Stimulated activated CD8-positive, alpha-beta memory T cell treated with anti-CD3 and anti-CD28 coated beads, Interleukin-2, amount 100 ng/mL, for 48 hours (primary cell): ENCODE data around the gene CSNK1A1.
"Not testable (repeated sequence)": the region's sequence is repeated elsewhere in the genome, so short reads cannot be mapped to it uniquely, and the experiment has no call there.

Source experiments
- DNase-seq, 2 donors: peaks; one replicate each; pipeline ENCODE4 v3.0.0-alpha.2; 2020; ENCODE audit warnings: low read depth in 2 of 2

The CSNK1A1 gene

DNA sequence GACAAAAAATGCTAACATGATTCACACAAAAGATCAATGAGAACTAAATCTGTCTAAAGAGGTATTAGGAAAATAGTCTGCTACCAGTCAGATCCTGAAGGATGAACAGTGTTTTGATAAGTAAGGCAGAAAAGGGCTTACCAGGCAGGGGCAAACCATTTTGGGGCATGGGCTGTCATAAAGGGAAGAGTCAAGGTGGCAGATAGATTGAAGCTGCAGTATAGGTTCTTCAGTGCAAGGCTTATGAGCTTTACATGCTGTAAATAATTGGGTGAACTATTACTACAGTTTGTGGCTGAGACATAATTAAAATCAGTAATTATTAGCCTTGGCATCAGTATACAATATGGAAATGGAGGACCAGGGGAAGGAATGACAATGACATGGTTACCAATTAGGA lies 21.8 kb downstream of the CSNK1A1 start:
- DNase-seq: no peak

DNA sequence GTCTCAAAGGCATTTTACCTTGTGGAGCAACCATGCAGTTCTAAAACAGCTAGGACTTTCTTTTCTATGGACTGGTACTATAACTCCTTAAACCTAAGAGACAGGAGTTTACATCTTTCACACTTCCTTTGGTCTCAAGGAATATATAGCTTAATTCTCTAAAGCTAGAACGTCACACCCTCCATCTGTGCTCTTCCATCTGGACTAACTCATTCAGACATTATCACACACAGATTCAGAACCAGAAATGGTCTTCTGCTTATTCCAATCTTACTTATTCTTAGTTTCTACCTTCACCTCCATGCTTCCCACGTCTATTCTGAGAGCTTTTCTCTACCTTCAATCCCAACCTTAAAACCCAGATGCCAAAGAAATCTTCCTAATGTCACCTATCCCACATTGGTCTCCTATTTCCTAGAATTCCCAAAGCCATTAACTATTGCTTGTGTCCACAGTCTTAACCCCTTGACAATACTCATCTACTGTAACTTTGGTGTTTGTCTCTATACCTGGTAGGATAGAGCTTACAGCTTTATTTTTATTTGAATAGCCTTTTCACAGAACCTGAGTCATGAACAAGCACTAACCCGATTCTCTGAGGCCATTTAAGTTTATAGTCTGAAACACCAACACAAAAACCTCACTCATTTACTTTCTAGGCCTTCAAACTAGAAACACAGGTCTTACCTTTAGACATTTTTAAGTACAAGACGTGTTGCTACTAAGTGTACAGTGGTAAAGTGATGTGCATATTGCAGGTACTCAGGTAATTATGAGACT lies 22.8 kb downstream of the CSNK1A1 start:
- no peak for DNase-seq

DNA sequence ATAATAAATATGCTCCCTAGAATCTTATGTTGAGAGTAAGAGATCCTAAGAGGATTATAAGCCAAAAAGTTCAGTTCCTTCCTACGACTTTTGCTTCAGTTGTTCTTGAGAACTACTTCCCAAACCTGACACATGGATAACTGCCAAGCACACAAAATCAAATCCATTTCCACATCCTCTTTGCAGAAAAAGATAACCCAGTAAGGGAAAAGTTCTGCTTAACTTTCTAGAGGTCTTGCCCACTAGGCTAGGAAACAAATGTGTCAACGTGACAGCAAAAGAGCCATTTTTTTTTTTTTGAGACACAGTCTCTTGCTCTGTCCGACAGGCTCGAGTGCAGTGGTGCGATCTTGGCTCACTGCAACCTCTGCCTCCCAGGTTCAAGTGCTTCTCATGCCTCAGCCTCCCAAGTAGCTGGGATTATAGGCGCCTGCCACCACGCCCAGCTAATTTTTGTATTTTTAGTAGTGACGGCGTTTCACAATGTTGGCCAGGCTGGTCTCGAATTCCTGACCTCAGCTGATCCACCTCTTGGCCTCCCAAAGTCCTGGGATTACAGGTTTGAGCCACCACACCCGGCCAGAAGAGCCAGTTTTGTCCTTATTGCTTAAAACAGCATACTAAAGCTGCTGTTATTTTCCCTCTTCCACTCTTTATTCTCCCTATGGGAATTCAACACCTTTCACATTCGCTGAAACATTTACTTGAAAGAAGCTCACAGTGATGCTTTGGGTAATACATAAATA lies 24.2 kb downstream of the CSNK1A1 start:
- DNase-seq: no peak

GRCh38 chr5:149521739-149522685 lies 29.2 kb downstream of the CSNK1A1 start:
- DNase-seq: no peak

DNA sequence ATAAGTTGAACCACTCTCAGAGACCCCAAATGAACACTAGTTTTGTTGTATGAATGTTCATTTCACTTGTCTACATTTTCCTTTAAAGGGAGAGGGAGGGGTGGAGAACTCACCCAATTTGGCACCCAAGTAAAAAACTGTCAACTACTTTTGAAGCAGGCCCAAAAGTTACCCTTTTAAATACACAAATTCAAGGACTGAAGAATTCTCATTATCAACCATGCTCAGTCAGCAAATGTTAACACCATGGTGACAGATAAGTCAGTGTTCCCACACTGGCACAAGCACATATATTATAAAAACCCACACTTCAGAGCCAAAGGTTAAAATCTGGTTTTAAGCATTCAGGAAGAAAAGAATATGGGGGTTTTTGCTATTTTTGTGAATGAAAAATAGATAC lies 31.6 kb downstream of the CSNK1A1 start:
- DNase-seq: no peak

GRCh38 chr5:149518620-149519019 lies 32.6 kb downstream of the CSNK1A1 start:
- no peak for DNase-seq

GRCh38 chr5:149517461-149518122 lies 33.6 kb downstream of the CSNK1A1 start:
- no peak for DNase-seq

- DNase-seq: no peak
These were observed 36.7 kb downstream of the CSNK1A1 start for GRCh38 chr5:149514512-149514911.

DNA sequence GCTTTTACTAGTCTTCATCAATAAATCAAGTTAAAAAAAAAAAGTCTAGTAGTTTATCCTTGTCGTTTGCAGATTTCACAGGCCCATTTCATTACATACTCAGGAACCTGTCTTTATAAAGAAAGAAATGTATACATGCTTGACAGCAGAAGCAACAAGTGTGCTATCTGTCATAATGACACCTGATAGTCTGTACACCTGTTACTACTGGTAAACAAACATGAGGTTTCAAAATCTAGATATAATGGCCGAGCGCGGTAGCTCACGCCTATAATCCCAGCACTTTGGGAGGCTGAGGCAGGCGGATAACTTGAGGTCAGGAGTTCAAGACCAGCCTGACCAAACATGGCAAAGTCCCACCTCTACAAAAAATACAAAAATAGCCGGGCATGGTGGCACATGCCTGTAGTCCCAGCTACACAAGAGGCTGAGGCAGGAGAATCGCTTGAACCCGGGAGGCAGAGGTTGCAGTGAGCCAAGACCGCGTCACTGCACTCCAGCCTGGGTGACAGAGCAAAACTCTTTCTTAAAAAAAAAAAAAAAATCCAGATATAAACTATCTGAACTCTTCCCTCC lies 37.8 kb downstream of the CSNK1A1 start:
- not testable (repeated sequence) for DNase-seq

GRCh38 chr5:149510136-149510535 lies 41.1 kb downstream of the CSNK1A1 start:
- no peak for DNase-seq

DNA sequence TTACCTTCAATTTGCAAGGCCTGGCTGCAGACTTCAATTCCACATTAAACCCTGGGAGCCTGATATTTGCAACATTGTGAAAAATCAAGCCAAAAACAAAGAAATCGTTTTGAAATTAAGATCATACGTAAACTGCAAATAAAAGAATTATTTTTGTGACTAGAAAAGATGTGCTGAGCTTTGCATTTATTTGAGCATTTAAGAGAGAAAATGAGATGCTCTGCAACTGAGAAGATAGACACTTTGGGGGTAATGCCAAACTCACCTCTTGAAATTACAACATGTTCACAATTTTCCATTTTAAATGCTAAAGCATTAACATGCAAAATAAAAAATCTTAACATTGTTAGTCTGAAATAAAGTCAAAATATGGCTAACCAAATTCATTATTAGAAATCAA lies 46.6 kb downstream of the CSNK1A1 start:
- DNase-seq: no peak

DNA sequence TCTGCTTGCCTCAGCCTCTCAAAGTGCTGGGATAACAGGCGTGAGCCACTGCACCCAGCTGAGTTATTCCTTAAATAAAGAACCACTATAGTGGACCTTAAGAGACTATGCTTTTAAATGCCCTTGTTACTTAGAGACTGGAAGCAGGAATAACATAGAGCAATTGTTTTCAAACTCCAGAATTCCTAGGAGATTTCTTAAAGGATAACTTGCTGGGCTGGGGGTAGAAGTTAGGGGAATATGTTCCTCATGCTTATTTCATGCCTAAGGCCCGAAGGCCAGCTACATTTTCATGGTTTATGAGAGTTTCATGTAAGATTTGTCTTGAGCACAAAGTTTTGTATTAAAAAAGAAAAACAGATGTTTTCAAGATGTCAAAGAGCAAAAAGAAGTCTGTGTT lies 48.2 kb downstream of the CSNK1A1 start:
- DNase-seq: no peak

DNA sequence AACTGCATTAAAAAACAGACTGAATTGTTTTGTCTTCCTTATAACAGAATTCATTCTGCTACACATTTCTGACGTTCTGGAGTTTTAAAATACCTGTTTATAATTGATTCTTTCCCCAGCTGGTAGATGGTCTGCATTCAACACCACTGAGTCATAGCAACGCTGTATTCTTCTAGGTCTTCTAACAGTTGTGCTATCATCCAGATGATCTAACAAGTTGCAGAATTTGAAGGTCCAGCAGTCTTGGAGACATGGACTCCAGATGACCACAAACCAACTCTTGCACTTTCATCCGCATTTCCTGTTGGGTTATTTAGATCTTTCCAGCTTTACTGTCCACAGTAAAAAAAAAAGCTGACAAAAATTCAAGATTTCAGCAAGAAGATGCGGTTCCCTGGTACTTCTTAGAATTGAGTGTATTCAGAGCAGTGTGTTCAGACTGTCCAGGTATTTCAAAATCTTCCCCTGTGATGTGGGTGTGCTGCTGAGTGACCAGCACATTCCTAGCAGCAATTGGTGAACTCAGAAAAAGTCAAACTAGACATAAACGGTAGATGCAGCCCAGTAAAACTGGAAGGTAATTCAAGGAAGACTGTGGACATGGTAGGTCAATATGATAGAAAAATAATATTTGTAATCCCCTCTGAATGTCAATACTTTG lies 50.2 kb downstream of the CSNK1A1 start:
- DNase-seq: no peak

- no peak for DNase-seq
These were observed 52.4 kb downstream of the CSNK1A1 start for GRCh38 chr5:149498724-149499336.

DNA sequence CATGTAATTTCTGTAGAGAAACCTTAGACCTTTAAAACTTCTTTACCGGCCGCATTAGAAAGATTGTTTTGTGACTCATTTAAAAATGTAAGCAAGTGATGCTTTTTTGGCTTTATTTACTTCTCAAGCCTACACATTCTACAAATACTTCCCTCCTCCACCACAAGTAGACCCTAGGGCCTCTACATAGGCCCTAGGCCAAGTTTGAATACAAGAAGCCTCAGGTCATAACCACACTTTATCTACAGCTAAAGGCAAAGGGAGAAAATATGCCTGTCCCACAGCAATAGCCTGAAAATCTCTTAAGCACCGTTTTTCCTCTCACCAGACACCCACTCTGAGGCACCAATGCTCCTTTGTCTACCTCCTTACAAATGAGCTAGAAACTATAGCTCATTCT lies 53.9 kb downstream of the CSNK1A1 start:
- no peak for DNase-seq

GRCh38 chr5:149496917-149497316 lies 54.3 kb downstream of the CSNK1A1 start:
- no peak for DNase-seq

DNA sequence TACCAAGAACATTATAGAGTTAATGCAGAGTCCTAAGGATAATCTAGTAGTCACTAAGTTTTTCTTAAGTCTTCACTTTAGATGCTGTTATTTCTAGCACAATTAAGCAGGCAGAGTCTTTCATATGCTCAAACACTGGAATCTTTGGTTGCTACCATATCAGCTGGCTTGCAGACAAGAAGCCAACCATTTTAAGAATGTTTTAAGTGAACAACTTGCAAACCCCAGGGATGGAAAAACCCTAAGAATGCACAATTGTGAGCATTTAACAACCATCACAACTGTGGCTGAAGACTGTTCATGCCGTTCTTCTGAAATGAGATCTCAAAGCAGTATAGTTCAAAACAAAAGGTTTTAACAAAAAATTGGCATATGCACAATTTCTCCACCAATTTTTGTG lies 55.1 kb downstream of the CSNK1A1 start:
- no peak for DNase-seq

GRCh38 chr5:149495673-149496072 lies 55.6 kb downstream of the CSNK1A1 start:
- DNase-seq: no peak

DNA sequence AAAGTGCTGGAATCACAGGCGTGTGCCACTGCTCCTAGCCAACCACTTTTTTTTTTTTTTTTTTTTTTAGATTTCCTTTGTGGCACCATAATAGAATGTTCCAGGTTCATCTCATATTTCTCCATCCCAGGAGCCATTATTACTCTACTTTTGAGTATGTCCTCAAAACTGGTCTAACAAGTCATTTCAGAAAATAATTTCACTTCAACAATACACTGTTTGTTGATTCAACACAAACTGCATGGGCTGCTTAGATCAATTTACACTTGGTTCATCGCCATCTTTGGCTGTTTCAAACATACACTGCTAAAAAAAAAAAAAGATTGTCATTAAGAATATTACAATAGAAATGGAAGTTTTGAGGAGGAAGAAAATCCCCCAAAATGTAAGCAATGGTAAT lies 57.9 kb downstream of the CSNK1A1 start:
- DNase-seq: no peak

- no peak for DNase-seq
These were observed 58.5 kb downstream of the CSNK1A1 start for GRCh38 chr5:149492781-149493180.
